ENCODE data around the gene KLRC4. TPM values are rescaled to one million over a fixed set of nuclear protein-coding genes. Genes with fewer than 3 reads are reported as not detected.

KLRC4 gene
- polyA plus RNA-seq, 1 of the 3 experiments (the other 2 are of a cell fraction), result not detected

GRCh38 chr12:10361084-10361483, 48.5 kb downstream of the KLRC4 start:
- Histone ChIP-seq H3K36me3 (replicated peaks in 1 of 2; ENCODE audit: control insufficient read depth in 1 of 2, insufficient read depth in 2 of 2, low read length in 1 of 2) (no peaks in the 10 kb centered on the region), H3K27me3 (ENCODE audit: insufficient read depth) (no peaks in the 10 kb centered on the region), H3K9ac (no peak overlapping the region), H3K4me1 (ENCODE audit: control insufficient read depth in 1 of 2, insufficient read depth in 2 of 2, low read depth in 1 of 2, low read length in 1 of 2) (peaks cover 0 to 9% of the 10 kb centered on the region in 2 experiments; a peak in 1 of 4 replicates), H3F3A (replicated peaks; ENCODE audit: insufficient read depth) (no peaks in the 10 kb centered on the region), H3K9me2 (no peaks in the 10 kb centered on the region), H3K4me3 (ENCODE audit: low read depth in 2 of 2, low read length in 1 of 2) (no peak overlapping the region), H3K27ac (ENCODE audit: low read depth in 2 of 2, low read length in 1 of 2) (no peak overlapping the region), H3K9me3 (no peaks in the 10 kb centered on the region), H4K20me1 (ENCODE audit: insufficient read depth) (no peaks in the 10 kb centered on the region), H3K4me2 (no peak overlapping the region), H2AFZ (ENCODE audit: low read depth) (no peak overlapping the region), H3K79me2 (ENCODE audit: insufficient read depth) (no peaks in the 10 kb centered on the region)
- ChIA-PET CTCF (no interaction called here), POLR2A (no interaction called here)
- TF ChIP-seq EZH2phosphoT487 (IDR thresholded peaks at IDR 0.05; ENCODE audit: borderline replicate concordance, low read depth), result no peak
- no peak for TF ChIP-seq TCF12 (IDR thresholded peaks at IDR 0.05)
- TF ChIP-seq USF2 (IDR thresholded peaks at IDR 0.05; ENCODE audit: borderline replicate concordance, low read depth, low read length), result no peak
- TF ChIP-seq RAD21 (IDR thresholded peaks at IDR 0.05; ENCODE audit: low read length), result no peak
- no peak for TF ChIP-seq MAX (IDR thresholded peaks at IDR 0.05; ENCODE audit: low read depth)
- TF ChIP-seq GABPA (IDR thresholded peaks at IDR 0.05; ENCODE audit: low read depth), result no peak
- no peak for DNase-seq
- WGBS (ENCODE audit: low lambda C conversion rate), result 60% methylated on average over 4 of the region's 4 CpGs

GRCh38 chr12:10358969-10359368, 50.6 kb downstream of the KLRC4 start:
- Histone ChIP-seq H3K36me3 (replicated peaks in 1 of 2; ENCODE audit: control insufficient read depth in 1 of 2, insufficient read depth in 2 of 2, low read length in 1 of 2) (no peaks in the 10 kb centered on the region), H3K4me3 (ENCODE audit: low read depth in 2 of 2, low read length in 1 of 2) (no peak overlapping the region), H3K4me2 (no peak overlapping the region), H2AFZ (ENCODE audit: low read depth) (no peak overlapping the region), H3K9me3 (no peaks in the 10 kb centered on the region), H3K27ac (ENCODE audit: low read depth in 2 of 2, low read length in 1 of 2) (no peak overlapping the region), H4K20me1 (ENCODE audit: insufficient read depth) (no peaks in the 10 kb centered on the region), H3F3A (replicated peaks; ENCODE audit: insufficient read depth) (no peaks in the 10 kb centered on the region), H3K79me2 (ENCODE audit: insufficient read depth) (no peaks in the 10 kb centered on the region), H3K27me3 (ENCODE audit: insufficient read depth) (no peaks in the 10 kb centered on the region), H3K9ac (no peak overlapping the region), H3K9me2 (no peaks in the 10 kb centered on the region), H3K4me1 (ENCODE audit: control insufficient read depth in 1 of 2, insufficient read depth in 2 of 2, low read depth in 1 of 2, low read length in 1 of 2) (no peaks in the 10 kb centered on the region)
- DNase-seq, result no peak
- CTCF ChIA-PET, result no interaction called here
- POLR2A ChIA-PET, result no interaction called here
- 64% methylated on average over 1 of the region's 1 CpG for WGBS (ENCODE audit: low lambda C conversion rate)
- TF ChIP-seq GATA2 (CRISPR knock-in tag; IDR thresholded peaks at IDR 0.05) (no peak), FOSL2 (IDR thresholded peaks at IDR 0.05; ENCODE audit: borderline replicate concordance, low read depth) (no peak), GABPA (IDR thresholded peaks at IDR 0.05; ENCODE audit: low read depth) (no peak), FOXM1 (IDR thresholded peaks at IDR 0.05; ENCODE audit: low read depth) (no peak), FOXJ3 (CRISPR knock-in tag; IDR thresholded peaks at IDR 0.05) (no peak), RXRA (IDR thresholded peaks at IDR 0.05; ENCODE audit: borderline replicate concordance, low read depth) (no peak), PBX3 (IDR thresholded peaks at IDR 0.05) (no peak), MAX (IDR thresholded peaks at IDR 0.05; ENCODE audit: low read depth) (no peak), MXI1 (IDR thresholded peaks at IDR 0.05; ENCODE audit: low read depth, low read length) (no peak), REST (IDR thresholded peaks at IDR 0.05; ENCODE audit: low read depth, low read length) (no peak), USF1 (IDR thresholded peaks at IDR 0.05; ENCODE audit: borderline replicate concordance, low read depth) (no peak), NFIC (IDR thresholded peaks at IDR 0.05; ENCODE audit: borderline replicate concordance) (no peak), NRF1 (IDR thresholded peaks at IDR 0.05; ENCODE audit: low read depth, low read length) (no peak), ZBTB33 (IDR thresholded peaks at IDR 0.05; ENCODE audit: borderline replicate concordance, low read depth) (no peak), EZH2phosphoT487 (IDR thresholded peaks at IDR 0.05; ENCODE audit: borderline replicate concordance, low read depth) (no peak)
